DMS153 (cell line): Measurements from ENCODE around the gene OTUD3.

Experiments used
- DNase-seq: peaks from one replicate; lab custom pipeline; 2025; lab: John Stamatoyannopoulos, UW

Gene OTUD3

GRCh38 chr1:19954059-19954458 lies 71.9 kb downstream of the OTUD3 start:
- DNase-seq: no peak

- DNase-seq: no peak
Observed at GRCh38 chr1:19955534-19956170, 73.5 kb downstream of the OTUD3 start.

- DNase-seq: no peak
Observed at GRCh38 chr1:19957779-19958178, 75.6 kb downstream of the OTUD3 start.

GRCh38 chr1:19960591-19960990 lies 78.4 kb downstream of the OTUD3 start:
- no peak for DNase-seq
